GM06990 (cell line): ENCODE results near the gene BRWD1.

ENCODE experiments used
- DNase-seq: peaks from one replicate; pipeline ENCODE4 v3.0.0-alpha.2; 2011; ENCODE audit not compliant: insufficient read length; ENCODE audit errors: extremely low read depth
- H3K27me3 ChIP-seq: replicated peaks from 2 replicates; pipeline ENCODE4 v1.6.0; 2011; ENCODE audit warnings: low read length; ENCODE audit not compliant: control insufficient read depth, insufficient read depth
- H3K36me3 ChIP-seq: 2 replicates; pipeline ENCODE4 v1.5.1; 2011; ENCODE audit warnings: low read length; ENCODE audit not compliant: control insufficient read depth, insufficient read depth
- H3K4me3 ChIP-seq: replicated peaks from 2 replicates; pipeline ENCODE4 v1.5.1; 2011; ENCODE audit warnings: low read depth, mild to moderate bottlenecking, control low read depth, low read length
- CTCF ChIP-seq: IDR thresholded peaks from 2 replicates; pipeline ENCODE4 v1.5.1; 2011; ENCODE audit warnings: low read length, control low read depth, mild to moderate bottlenecking, inconsistent platforms; ENCODE audit not compliant: insufficient read depth, poor library complexity, severe bottlenecking

BRWD1 gene

GRCh38 chr21:39208624-39209333 lies 104.7 kb downstream of the BRWD1 start:
- Histone ChIP-seq H3K36me3 (peaks cover 4% of the 10 kb centered on the region), H3K4me3 (no peak overlapping the region), H3K27me3 (no peaks in the 10 kb centered on the region)
- TF ChIP-seq CTCF: no peak
- no peak for DNase-seq

- DNase-seq: no peak
- peaks cover 11% of the 10 kb centered on the region for H3K36me3 ChIP-seq
Observed at GRCh38 chr21:39204134-39204533, 109.3 kb downstream of the BRWD1 start.

GRCh38 chr21:39198800-39199199 lies 114.6 kb downstream of the BRWD1 start:
- DNase-seq: no peak
- no peak for TF ChIP-seq CTCF
- Histone ChIP-seq H3K36me3 (peaks cover 17% of the 10 kb centered on the region), H3K4me3 (no peak overlapping the region), H3K27me3 (no peaks in the 10 kb centered on the region)

More at GRCh38 chr21:39204134-39204533, 109.3 kb downstream of the BRWD1 start:
- no peaks in the 10 kb centered on the region for H3K27me3 ChIP-seq
- TF ChIP-seq CTCF: no peak
- H3K4me3 ChIP-seq: no peak overlapping the region

GRCh38 chr21:39197448-39198233 lies 115.8 kb downstream of the BRWD1 start:
- no peak for DNase-seq
- Histone ChIP-seq H3K27me3 (no peaks in the 10 kb centered on the region), H3K36me3 (peaks cover 17% of the 10 kb centered on the region), H3K4me3 (no peak overlapping the region)
- TF ChIP-seq CTCF: no peak

- Histone ChIP-seq H3K4me3 (no peak overlapping the region), H3K27me3 (no peaks in the 10 kb centered on the region), H3K36me3 (peaks cover 17% of the 10 kb centered on the region)
- no peak for DNase-seq
- TF ChIP-seq CTCF: no peak
Observed at GRCh38 chr21:39196838-39197237, 116.6 kb downstream of the BRWD1 start.
